ENCODE results near the gene ATG4B. TPM values are rescaled to one million over a fixed set of nuclear protein-coding genes. Genes with fewer than 3 reads are reported as not detected.

ATG4B gene
- total and polyA plus RNA-seq, 9 of the 15 experiments (the other 6 are each of a cell fraction or from before 2014, with no cell fraction given), result 5.9 to 58.8 (median 35.6) TPM

DNA sequence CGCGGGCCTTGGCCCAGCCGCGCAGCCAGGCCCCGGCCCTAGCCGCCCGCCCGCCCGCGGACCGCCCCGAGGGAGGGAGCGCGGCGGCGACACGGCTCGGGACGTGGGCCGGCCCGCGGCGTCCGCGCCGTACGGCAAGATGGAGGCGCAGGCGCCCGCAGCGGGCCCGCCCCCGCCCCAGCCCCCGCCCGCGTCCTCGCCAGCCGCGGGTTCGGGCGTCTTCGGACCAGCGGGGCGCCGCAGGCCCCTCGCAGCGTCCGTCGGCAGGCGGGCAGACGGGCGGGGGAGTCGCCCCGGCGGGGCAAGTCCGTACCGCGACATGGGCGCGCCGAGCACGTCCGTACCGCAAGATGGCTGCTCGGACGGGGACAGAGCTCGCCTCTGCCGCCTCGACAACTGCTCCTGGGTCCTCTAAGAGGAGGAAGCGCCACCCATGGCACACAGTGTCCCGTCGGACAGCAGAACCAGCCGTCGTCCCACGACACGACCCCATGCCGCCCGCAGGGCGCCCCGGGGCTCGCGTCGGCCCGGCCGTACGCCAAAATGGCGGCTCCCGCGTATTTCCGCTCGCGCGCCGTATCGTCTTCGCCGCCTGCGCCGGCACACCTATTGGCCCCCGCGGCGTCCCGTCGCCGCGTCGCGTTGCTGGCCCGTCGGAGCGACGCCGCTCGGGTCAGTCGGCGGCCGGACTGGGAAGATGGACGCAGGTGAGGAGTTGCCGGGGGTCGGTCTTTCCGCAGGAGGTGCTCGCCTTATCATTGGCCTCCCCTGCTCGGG lies at the start of gene ATG4B, which contains the start of gene THAP4 (continued):
- TF ChIP-seq, protein P1, sequence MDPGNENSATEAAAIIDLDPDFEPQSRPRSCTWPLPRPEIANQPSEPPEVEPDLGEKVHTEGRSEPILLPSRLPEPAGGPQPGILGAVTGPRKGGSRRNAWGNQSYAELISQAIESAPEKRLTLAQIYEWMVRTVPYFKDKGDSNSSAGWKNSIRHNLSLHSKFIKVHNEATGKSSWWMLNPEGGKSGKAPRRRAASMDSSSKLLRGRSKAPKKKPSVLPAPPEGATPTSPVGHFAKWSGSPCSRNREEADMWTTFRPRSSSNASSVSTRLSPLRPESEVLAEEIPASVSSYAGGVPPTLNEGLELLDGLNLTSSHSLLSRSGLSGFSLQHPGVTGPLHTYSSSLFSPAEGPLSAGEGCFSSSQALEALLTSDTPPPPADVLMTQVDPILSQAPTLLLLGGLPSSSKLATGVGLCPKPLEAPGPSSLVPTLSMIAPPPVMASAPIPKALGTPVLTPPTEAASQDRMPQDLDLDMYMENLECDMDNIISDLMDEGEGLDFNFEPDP (CRISPR knock-in tag; IDR thresholded peaks at IDR 0.05), result no peak
- TF ChIP-seq RAD21 (CRISPR knock-in tag; conservative IDR thresholded peaks at IDR 0.05 in 1 of 2, IDR thresholded peaks at IDR 0.05 in 1 of 2), result no peak
- TF ChIP-seq, protein P2, sequence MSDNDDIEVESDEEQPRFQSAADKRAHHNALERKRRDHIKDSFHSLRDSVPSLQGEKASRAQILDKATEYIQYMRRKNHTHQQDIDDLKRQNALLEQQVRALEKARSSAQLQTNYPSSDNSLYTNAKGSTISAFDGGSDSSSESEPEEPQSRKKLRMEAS (CRISPR knock-in tag; IDR thresholded peaks at IDR 0.05), result peak; percentile 70
- TF ChIP-seq HDAC1 (IDR thresholded peaks at IDR 0.05), result 0 out of 4 replicates have a peak, but pooled peaks of 1 of the 2 experiments have one; percentile 26
- TF ChIP-seq CBFA2T3 (IDR thresholded peaks at IDR 0.05), result no peak
- no peak for TF ChIP-seq NCOR1 (IDR thresholded peaks at IDR 0.05)
- no peak for TF ChIP-seq TGIF2 (CRISPR knock-in tag; IDR thresholded peaks at IDR 0.05)
- no peak for TF ChIP-seq GTF2E2 (tag; IDR thresholded peaks at IDR 0.05)
- no peak for TF ChIP-seq TAF15 (IDR thresholded peaks at IDR 0.05; ENCODE audit: low read depth, low read length)
- TF ChIP-seq, protein P3, sequence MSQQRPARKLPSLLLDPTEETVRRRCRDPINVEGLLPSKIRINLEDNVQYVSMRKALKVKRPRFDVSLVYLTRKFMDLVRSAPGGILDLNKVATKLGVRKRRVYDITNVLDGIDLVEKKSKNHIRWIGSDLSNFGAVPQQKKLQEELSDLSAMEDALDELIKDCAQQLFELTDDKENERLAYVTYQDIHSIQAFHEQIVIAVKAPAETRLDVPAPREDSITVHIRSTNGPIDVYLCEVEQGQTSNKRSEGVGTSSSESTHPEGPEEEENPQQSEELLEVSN (IDR thresholded peaks at IDR 0.05; ENCODE audit: borderline replicate concordance in 1 of 2, extremely low read depth in 1 of 2, insufficient read depth in 1 of 2, insufficient read length in 1 of 2, low read depth in 1 of 2, low read length in 1 of 2, poor library complexity in 1 of 2, severe bottlenecking in 1 of 2), result peak in 1 of 2 experiments; percentile 13
- no peak for TF ChIP-seq SRSF7 (optimal IDR thresholded peaks at IDR 0.05; ENCODE audit: low read depth, low read length)
- no peak for TF ChIP-seq RAD51 (IDR thresholded peaks at IDR 0.05; ENCODE audit: borderline replicate concordance, low read depth)
- TF ChIP-seq, protein P4, sequence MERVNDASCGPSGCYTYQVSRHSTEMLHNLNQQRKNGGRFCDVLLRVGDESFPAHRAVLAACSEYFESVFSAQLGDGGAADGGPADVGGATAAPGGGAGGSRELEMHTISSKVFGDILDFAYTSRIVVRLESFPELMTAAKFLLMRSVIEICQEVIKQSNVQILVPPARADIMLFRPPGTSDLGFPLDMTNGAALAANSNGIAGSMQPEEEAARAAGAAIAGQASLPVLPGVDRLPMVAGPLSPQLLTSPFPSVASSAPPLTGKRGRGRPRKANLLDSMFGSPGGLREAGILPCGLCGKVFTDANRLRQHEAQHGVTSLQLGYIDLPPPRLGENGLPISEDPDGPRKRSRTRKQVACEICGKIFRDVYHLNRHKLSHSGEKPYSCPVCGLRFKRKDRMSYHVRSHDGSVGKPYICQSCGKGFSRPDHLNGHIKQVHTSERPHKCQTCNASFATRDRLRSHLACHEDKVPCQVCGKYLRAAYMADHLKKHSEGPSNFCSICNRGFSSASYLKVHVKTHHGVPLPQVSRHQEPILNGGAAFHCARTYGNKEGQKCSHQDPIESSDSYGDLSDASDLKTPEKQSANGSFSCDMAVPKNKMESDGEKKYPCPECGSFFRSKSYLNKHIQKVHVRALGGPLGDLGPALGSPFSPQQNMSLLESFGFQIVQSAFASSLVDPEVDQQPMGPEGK (CRISPR knock-in tag; IDR thresholded peaks at IDR 0.05; ENCODE audit: borderline replicate concordance), result no peak
- TF ChIP-seq, protein P5, sequence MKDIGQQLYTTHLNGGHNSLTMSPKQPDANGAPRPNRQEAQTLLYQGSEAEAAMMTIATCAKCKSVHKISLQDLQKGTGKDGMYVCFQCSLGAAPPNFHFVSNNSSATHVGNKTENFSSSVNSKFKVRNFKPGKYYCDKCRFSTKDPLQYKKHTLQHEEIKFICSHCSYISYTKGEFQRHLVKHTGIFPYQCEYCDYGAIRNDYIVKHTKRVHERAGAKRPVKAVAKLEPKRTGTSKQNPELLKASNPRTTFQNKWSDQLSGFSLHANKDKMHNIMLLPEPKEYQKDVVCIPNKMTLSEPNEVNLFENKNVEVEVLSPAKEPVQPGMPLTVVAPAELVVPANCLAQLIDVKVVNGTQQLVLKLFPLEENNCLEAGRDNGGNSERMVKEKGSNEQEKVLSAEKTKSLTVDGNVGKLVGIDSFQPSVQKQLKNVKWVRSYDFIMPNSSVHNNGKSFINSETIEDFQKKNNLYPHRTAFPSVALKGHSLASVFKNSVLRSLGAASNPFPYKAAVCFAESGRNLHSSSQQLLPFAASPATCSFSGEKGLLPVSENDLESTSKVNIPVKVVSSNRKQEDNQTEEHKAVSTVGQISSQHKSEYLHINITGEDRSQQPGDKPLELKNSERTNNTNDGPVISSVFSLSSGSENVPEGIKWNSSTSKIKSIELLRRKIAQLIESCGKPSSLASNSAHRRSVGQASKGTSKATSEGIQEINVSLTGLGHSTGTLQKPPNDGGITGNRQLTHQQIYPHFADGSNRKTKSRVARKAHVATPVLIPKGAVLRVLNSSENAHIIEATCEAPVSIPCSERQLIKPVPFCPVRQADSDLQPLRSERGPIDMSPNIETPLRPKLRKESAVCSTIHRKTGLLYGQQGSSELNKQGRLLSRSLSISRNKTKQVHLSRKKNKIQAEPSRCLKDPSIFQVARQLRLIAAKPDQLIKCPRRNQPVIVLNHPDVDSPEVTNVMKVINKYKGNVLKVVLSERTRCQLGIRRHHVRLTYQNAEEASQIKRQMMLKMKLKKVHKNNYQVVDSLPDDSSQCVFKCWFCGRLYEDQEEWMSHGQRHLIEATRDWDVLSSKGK (CRISPR knock-in tag; IDR thresholded peaks at IDR 0.05), result no peak
- TF ChIP-seq, protein P6, sequence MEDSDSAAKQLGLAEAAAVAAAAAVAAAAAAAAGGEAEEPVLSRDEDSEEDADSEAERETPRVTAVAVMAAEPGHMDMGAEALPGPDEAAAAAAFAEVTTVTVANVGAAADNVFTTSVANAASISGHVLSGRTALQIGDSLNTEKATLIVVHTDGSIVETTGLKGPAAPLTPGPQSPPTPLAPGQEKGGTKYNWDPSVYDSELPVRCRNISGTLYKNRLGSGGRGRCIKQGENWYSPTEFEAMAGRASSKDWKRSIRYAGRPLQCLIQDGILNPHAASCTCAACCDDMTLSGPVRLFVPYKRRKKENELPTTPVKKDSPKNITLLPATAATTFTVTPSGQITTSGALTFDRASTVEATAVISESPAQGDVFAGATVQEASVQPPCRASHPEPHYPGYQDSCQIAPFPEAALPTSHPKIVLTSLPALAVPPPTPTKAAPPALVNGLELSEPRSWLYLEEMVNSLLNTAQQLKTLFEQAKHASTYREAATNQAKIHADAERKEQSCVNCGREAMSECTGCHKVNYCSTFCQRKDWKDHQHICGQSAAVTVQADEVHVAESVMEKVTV (CRISPR knock-in tag; IDR thresholded peaks at IDR 0.05), result no peak
- TF ChIP-seq RNF2 (IDR thresholded peaks at IDR 0.05), result no peak
